ENCODE data around the gene SPTB. TPM values are rescaled to one million over a fixed set of nuclear protein-coding genes. Genes with fewer than 3 reads are reported as not detected.

Gene SPTB
- total RNA-seq, 1 experiment from 2014 or later: 0.10 TPM

DNA sequence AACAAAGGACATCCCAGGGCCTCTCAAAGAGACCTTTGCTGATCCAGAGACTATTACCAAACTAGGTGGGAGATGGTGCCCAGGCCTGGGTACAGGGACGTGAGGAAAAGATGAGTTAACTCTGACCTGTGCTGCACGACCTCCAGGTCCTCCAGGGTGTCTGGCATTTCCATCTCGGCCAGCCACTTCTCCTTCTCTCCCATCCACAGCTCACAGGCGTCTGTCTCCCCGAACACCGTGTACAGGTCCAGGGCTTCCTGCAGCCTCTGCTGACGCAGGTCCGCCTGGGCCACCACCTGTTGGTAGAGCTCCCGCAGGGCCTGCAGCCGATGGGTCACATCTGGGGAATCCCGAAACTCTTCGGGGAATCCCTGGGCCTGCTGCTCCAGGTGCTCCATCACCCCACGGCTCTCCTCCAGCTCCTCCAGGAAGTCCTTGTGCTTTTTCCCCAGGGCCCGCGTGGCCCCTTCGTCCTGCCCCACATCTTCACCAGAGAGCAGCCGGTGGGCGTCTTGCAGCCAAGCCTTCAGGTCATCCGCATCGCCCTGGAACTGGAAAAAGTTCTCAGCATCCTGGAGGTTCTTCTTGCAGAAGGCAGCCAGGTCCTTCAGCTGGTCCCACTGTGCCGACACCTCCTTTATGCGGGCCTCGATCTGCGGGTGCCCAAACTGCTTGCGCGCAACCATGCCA, 86.7 kb downstream of the SPTB start:
- no peak for DNase-seq (ENCODE audit: extremely low read depth, low read depth)

DNA sequence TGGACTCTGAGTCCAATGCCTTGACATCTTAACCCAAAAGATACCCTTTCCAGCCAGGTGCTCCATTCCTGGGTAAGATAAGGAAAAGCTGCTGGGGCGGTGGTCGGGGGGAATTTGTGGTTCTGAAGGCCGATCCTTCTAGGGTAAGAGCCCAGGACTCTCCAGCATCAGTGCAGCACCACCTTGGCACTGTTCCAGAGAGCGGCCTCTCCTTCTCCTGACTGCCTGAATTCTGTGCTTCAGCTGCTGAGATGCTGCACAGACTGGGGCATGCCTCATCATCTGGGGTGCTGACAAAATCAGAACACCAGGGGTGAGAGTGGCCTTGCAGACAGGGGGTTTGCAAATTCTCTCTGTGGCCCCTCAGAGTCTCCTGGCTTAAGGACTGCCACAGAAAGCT, 87.5 kb downstream of the SPTB start:
- no peak for DNase-seq (ENCODE audit: extremely low read depth, low read depth)

DNA sequence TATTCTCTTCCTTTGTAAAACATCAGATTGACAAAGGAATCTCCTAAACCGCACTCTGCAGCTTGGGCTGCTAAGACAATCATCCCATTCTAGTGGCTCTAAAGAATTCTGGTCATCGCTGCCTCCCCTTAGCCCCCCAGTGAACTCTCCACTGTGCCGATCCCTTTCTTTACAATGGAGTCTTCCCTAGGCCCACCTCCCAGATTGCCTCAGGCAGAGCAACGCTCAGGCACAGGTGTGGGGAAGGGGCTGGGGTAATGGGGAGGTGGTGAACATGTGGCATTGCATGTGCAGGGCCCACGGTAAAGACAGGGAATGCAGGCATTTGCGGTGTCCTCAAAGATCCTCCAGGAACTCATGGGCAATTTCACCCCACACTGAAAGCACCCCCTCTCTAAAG, 89.2 kb downstream of the SPTB start:
- DNase-seq (ENCODE audit: extremely low read depth, low read depth): no peak

DNA sequence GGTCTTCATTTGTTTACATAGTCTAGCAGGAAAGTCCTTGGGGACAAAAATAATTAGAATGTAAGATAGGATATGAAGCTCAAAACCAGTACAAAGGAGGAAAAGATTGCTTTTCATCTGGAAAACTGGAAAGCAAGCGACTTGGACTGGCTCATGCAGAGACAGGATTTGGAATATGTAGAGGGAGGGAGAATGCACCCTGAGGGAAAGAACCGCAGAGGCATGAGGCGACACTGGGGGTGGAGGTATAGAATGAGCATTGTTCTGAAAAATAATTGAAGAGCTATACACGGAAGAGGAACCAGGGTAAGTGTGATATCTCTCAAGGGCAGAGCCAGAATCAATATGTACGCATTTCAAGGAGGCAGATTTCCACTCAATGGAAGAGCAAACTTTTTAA, 90.0 kb downstream of the SPTB start:
- no peak for DNase-seq (ENCODE audit: extremely low read depth, low read depth)

DNA sequence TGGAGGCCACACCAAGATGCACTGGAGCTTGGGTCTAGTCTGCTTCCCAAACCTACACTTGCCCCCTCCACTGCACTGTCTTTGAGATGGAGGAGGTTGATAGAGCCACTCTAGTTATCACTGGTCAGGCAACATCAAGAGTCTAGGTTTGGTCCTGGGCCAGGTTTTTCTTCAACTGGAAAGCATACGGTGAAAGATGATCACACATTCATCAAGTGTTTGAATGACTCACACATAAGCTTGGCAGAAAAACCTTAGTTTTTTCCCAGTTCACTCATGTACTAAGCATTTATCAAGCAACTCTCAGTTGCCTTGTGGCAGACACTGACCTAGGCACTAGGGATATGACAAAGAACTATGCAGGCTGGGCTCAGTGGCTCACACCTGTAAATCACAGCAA, 91.0 kb downstream of the SPTB start:
- DNase-seq (ENCODE audit: extremely low read depth, low read depth): no peak

DNA sequence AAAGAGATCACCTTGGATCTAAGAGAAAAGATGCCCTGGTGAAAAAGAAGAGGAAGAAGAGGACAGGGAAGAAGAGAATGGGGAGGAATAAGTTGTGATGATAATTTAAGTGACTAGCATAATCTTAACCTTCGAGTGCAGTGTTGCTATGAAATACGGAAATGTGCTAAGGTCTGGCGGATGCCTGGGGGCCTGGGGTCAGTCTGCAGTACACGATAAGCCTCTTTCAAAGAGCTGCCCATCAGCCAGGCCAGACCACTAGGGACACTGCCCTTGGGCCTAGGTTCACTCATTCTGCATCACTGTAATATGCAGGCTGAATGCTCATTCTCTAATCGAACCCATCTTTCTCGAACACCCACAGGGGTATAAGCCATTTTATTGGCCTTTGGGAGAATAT, 92.1 kb downstream of the SPTB start:
- no peak for DNase-seq (ENCODE audit: extremely low read depth, low read depth)

DNA sequence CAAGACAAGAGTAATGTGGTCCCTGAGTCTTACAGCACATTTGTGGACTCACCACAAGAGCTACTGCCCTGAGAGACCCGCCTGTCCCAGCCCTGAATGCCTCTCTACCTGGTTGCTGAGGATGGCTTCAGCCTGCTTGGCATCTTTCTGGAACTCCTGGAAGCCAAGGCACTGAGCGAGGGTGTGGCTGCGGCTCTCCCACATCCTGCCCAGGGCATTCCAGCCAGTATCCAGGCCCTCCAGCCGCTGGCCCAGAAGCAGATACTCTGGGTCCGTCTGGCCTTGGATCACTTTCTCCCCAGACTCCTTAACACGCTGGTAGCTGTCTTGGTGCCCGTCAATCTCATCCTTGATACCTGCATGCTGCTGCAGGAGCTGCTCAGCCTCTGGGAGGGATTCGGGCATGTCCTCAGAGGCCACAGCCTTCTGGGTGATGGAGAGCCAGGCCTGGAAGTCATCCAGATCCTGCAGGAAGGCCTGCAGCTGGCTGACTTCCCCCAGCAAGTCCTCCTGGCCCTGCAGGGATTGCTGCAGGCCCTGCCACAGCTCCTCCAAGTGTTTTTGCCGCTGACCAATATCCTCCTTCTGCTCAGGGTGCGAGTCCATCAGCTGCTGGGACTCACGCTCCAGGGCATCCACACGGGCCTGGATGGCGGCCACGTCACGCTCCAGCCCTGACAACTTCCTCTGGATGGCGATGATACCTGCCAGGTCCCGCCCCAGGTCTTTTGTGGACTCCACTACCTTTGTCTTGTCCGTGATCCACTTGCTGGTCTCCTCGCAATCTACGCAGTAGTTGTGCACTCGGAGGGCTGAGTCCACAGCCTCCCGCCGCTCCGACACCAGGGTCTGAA, 93.2 kb downstream of the SPTB start:
- no peak for DNase-seq (ENCODE audit: extremely low read depth, low read depth)

DNA sequence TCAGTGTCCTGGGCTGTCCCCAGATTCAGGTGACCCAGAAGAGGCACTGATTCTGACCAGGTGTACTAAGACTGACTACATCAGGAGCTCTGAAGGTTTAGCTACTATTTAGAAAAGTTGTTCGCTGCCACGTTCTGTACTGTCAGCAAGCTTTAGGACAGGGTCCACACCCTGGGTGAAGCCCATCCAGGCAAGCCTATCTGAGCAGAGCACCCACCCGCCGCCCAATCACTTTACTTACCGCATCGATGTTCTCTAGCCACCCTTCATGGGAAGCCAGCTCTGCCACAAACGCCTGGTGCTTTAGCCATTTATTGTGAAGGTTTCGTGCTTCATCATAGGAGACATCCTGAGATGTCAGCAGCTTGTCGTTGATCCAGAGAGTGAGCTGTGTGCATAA, 95.7 kb downstream of the SPTB start:
- no peak for DNase-seq (ENCODE audit: extremely low read depth, low read depth)

DNA sequence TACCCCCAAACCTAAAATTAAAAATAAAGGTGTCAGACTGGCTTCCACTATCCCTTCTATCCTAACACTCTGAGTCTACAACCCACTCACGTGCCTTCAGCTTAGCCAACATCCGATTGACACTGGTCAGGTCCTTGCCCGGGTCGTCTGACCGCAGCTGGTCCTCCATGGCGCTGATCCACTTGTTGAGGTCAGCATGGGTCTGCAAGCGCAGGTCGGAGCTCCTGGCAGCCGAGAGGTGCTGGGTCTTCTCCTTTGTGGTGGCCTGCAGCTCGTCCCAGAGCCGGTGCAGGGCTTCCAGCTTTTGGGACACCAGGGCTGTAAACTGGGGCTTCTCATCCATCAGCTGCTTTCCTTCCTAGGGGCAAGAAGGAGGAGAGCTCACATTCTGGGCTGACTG, 97.5 kb downstream of the SPTB start:
- no peak for DNase-seq (ENCODE audit: extremely low read depth, low read depth)

DNA sequence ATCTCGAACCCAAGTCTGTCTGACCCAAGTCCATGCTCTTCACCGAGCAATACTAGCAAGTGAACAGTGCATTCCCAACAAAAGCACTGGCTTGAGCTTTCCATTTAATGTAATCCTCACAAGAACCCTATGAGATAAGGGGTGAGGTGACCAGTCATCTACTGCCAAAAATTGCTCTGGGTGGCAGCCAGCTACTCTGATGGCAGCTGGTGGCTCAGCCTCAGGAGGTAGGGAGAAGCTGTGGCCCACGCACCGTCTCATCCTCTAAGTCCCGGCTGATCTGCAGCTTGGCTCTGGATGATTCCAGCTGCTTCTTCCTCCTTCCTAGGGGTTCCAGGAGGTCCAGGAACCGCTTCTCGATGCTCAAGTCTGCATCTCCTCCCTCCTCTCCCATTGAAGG, 100.2 kb downstream of the SPTB start:
- no peak for DNase-seq (ENCODE audit: extremely low read depth, low read depth)

DNA sequence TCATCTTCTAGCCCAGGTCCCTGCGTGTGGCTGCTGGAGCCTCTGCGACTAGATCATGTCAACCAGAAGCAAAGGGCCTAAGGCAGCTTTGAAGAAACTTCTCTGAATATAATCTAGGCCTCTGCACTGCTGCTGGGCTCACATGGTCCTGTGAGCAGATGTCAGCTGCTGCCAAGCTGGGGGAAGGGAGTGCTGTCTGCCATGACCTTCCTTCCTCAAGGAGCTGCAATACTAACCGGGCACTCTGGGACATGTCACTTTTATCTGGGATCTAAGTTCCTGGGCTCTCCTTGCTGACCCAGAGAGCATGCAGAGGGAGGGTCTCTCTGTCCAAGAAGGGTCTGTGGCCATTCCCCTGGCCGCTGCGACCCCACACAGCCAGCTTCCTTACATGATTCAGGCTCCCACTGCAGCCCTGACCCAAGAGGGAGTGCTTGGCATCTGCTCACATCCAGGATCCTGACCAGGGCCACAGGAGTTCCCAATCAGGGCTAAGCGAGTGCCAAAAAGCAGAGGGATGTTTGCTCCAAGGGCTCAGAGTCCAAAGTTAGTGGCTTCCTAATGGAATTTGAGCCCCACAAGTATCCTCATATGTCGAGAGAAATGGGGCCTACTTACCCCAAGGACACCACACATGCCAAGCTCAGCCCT, 101.5 kb downstream of the SPTB start:
- no peak for DNase-seq (ENCODE audit: extremely low read depth, low read depth)

DNA sequence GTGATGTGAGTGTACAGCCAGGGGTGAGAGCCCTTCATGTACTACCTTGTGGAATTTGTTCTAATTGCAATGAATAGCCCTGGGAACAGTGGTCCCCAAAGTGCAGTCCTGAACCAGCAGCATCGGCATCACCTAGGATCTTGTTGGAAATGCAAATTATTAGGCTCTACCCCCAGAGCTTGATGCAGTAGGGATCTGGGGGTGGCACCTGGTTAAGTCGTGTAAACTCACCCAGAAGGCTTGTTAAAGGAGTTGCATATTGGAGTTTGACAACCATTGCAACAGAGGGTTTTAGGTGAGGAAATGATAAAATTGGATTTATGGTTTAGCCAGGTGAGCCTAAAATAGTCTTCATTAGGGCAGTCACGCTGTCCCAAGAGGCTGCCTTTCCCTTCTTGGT, 102.2 kb downstream of the SPTB start:
- DNase-seq (ENCODE audit: extremely low read depth, low read depth): no peak

DNA sequence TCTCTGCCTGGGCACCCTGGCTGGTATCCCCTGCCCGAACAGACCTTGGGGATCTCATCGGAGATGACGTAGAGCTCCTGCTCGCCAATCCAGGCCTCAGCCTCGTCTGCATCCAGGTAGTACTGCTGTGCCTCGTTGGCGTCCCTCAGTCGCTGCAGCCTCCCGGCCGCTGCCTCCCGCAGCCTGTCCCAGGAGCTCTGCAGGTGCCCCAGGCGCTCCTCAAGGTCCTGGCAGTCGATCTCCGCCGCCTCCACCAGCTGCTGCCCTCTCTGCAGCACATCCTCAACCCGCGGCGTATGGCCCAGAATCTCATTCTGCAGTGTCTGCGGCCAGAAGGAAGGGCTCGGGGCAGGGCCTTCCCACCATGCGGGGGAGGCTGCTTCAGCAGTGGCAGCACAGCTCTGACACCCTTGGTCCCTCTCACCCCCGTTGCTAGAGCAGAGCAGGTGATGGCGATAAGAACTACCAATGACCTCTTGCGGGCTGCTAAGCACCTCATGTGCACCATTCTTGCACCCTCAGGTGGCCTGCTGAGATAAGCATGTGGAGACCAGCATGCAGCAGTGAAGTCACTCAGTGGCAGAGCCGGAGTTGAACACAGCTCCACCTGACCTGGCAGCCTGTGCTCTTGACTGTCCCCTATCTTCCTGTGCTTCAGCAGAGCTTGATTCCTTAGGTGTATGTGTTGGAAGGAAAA, 104.5 kb downstream of the SPTB start:
- DNase-seq (ENCODE audit: extremely low read depth, low read depth): no peak

DNA sequence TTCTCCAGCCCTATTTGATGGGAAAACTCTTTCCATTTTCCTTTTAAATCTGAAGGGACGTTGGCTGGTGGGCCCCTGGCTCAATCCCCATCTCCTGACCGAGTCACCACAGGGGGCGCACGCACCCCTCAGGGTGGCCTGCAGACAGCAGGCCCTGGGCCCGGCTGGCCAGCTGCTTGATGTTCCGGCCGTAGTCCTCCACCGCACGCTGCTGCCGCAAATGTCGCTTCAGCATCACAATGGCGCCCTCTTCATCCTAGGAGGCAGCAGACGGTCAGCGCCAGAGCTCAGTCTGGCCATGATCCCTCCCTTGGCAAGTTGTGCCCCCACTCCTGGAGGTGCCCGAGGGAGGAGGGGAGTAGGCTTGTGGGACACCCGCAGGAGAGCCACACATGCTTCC, 105.4 kb downstream of the SPTB start:
- no peak for DNase-seq (ENCODE audit: extremely low read depth, low read depth)

DNA sequence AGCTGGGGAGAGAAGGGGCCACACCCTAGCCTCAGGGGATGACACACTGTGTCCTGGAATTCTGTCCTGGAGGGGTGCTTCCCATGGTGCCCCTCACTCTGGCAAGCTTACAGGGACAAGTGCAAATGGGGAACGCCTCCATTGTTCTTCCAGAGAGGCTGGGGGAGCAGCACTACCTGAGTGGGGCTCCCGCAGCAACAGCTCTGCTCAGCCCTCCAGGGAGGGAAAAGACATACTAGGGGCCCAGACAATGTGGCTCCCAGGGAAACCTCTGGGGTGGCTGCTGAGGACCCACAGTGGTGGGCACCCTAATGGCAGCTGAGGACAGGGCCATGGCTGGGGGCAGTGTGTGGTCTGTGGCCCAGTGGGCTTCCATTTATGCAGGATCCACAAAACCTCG, 106.1 kb downstream of the SPTB start:
- DNase-seq (ENCODE audit: extremely low read depth, low read depth): no peak

DNA sequence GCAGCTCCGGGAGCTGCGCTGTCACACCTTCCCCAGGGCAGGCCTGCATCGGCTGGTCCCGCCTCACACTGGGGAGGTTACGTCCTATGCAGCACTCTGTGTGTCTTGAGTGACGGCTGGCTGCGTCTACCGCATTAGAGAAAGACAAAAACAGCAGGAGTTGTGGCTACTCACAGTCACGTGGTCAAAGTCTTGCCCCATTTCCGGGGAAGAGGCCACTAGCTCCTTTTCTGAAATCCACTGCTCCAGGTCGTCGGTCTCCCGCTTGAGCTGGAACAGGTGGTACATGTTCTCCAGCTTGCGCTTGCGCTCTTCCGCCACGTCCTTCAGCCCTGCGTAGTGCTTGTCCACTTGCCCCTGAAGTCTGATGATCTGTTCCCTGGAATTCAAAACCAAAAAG, 106.7 kb downstream of the SPTB start:
- DNase-seq (ENCODE audit: extremely low read depth, low read depth): no peak

DNA sequence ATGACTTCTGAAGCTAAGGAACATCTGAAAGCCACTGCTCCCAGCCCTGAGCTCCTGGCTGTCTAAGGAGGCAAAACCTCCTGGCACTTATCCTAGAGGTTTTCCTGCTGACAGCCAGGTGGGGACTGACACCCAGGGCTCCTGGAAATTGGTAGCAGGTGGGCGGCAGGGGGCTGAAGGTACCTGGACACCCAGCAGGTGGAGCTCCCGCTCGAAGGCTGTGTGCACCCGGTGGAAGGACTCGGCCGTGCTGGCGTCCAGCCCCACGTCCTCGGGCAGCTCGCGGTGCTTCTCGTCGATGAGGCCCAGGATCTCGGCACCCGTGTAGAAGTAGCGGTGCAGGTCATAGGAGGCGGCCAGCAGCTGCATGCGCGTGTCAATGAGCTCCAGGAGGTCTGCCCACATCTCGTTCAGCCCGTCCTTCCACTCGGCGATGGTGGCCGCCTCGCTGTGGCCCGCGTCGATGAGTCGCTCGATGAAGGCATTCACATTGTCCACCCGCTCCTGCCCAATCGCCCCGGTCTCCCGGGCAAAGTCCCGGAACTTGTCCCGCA, 107.2 kb downstream of the SPTB start:
- no peak for DNase-seq (ENCODE audit: extremely low read depth, low read depth)

DNA sequence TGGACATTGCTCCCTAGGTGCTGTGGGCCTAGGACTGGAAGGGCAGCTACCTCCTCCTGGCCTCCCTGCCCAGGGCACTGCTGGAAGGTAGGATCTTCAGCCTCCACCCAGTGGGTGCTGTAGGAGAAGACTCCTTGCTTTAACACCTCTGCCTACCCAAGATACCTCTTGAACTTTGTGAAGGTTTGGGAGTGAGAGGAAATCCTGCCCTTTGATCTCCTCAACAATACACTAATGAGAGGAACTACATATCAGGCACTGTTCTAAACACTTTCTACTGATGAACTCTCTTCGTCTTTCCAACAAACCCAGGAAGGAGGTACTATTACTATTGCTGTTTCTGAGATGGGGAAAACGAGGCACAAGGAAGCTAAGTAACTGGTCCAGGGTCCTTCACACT, 108.5 kb downstream of the SPTB start:
- no peak for DNase-seq (ENCODE audit: extremely low read depth, low read depth)

DNA sequence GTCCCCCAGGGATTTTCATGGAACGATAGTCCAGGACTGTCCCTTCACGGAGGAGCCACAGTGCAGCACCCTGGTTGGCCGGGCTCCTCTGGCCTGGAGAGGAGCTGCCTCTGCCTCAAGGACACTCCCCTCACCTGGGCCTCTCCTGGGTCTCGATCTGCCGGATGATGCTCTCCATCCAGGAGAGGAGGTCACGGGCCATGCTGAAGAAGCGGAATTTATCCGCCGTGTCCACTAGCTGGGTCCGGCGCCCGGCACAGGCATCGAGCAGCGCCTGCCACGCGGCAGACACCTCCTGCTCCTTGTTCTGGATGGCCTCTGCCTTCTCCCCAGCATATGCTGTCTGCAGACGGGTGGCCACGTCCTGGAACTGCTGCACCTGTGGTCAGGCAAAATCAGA, 109.0 kb downstream of the SPTB start:
- DNase-seq (ENCODE audit: extremely low read depth, low read depth): no peak

DNA sequence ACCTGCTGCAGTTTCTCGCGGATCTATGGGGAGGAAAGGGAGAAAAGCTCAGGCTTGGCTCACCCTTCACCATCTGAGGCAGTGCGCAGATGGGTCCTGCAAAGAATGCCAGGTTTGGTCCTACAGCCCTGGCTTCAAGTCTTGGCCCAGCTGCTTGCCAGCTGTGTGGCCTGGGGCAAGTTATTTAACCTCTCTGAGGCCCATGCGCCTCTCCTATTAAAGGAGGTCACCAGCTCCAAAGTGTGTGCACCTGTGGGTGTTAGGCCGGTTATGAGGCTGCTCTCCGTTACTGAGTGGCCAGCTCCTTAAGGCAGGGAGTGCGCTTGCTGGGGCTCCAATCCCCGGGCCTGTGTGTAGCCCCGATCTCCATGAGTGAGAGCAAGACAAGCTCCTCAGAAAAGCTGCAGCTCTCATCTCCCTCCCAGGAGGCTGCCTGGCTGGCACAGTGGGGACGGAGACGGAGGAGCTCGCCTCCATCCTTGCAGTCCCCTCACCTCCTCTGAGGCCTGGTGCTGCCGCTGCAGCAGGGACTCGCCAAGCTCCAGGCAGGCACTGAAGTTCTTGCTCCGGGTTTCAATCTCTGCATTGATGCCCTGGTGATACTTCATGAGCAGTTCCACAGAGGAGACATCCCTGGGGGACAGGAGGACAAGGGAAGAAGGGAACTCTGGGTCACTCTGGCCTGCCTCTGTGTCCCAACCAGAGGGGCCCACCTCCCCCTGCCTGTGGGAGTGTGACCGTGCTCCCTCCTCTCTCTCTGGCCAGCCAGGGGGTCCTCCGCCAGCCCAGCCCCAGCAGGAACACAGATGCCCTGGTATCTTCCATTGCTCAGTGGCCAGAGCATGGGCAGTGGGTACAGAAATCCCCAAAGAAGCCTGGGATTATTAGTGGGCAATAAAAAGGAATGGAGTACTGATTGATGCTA, 110.3 kb downstream of the SPTB start:
- no peak for DNase-seq (ENCODE audit: extremely low read depth, low read depth)
